ENCODE data around the gene ANK2.
"Not testable (repeated sequence)": the region's sequence is repeated elsewhere in the genome, so short reads cannot be mapped to it uniquely, and the experiment has no call there.

ANK2 gene

DNA sequence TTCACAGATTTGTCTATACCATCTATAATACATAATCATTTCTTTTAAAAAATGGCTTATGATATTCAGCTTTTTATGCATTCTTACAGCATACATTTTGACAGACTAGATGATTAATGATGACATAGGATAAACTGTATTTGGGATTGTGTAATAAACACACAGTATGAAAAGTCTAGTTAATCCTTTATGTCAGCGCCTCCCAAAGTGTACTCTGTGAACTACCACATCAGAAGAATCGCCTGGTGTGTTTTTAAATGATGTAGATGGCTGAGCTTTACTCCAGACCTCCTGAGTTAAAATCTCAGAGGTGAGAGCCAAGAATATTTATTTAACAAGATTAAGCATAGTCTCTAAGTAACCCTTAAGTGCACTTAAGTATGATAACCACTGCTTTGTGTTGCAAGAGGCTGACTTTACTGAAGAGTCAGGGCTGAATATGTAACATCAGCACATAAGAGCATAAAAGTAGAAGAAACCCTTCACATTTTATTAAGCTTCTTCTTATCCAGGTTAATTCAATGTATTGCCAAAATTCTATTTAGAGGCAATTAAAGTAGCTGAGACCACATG, 104.2 kb downstream of the ANK2 start:
- DNase-seq (ENCODE audit: low spot score) = no peak

DNA sequence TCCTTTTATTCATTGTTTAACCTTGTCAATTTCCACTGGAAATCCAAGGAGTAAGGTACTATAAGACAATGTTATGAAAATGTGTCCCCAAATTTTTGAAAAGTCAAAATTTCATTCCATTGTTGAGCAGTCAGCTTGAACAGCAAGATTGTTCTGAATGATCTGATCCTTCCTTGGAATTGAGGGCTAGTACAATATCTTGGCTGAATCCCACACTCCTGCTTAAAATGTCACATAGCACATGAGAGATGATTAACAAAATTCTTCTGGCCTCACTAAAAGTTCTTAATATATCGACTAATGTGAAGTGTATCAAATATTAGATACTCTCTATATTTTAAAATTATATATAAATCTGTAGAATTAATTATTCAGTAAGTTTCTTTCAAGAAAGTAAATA, 104.8 kb downstream of the ANK2 start:
- DNase-seq (ENCODE audit: low spot score) = no peak

DNA sequence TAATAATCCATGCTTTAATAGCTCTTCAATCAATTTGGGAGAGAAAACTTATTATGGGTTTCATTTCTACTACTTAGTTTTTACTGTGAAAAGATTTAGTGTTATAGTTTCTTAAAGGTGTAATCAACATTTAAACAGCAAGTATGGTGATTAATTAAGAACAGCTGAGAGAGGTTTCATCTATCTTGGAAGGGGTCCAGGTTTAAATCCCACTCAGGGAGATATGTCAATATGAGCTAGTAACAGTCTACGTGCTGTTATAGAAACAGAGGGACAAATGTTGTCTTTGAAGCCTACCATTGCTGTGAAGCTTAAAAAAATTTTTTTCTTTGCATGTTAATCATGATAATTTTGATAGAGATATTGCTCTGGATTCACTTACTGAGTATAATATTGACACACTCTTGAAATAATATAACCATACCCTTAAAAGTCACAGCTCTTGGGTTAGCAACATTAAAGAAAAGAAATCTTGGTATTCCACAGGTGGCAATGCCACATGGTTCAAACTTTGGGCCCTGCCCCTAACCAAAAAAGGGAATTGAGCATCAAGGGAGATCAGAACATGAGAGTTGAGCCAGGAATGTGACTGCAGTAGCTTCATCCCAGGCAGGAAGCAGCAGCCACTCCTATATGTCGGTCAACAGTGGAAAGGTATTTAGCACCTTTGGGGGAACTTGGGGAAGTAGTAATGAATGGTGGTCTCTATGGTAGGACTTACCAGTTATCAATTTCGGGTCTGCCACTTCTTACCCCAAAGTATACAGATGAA, 107.8 kb downstream of the ANK2 start:
- DNase-seq (ENCODE audit: low spot score) = no peak

DNA sequence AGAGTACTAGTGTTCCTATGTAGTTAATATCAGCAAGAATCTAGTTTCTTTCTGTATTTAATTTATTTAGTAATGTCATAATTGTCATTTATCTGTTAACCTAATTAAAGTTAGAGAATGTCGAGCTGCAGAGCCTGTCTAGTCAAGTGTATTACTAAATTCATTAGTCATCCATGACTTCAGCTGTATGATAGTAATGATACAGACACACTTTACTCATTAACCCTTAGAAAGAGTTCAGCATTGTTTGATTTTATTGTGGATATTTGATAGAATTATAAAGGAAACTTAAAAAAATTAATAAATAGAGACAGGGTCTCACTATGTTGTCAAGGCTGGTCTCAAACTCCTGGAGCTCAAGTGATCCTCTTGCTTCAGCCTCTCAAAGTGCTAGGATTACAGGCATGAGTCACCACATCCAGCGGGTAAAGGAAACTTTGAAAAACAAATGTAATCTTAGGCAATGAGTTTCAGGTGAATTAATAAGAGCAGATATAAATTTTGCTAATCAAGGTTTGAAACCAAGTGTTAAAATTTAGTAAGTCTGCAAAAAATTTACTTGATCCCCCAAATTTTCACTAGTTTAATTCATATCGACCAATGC, 110.6 kb downstream of the ANK2 start:
- no peak for DNase-seq (ENCODE audit: low spot score)

DNA sequence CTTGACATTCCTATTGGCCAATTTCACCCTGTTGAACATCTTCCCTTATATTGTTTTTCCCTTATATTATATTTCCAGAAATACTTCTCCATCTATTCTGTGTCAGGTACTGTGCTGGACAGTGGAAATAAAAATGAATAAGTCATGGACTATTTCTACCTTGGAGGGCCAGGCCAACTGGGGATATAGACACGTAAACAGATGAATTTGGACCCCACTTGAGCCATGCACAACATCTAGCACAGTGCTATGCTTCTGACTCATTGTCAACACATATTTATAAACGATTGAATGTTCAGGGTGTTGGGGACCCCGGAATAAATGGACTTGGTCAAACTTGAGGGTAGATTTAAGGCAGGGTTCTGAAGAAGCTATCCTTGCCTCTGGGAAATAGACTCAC, 111.1 kb downstream of the ANK2 start:
- DNase-seq (ENCODE audit: low spot score) = no peak

DNA sequence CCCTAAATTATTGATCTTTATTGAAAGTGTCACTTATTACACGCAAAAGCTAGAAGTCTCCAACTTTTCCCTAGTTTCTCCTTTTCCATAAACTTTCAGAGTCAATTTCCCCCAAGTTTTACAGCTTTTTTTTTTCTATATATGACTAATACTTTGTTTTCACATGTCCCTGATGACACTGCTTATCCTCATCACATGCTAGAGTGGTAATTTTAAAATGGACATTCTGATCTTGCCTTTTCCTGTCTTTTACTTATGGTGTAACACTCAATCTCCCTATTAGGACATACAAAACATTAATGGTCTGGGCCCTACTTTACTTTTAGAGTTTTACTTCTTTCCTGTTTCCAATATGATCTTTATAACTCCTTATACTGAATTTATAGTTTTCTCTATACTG, 112.6 kb downstream of the ANK2 start:
- DNase-seq (ENCODE audit: low spot score) = no peak

DNA sequence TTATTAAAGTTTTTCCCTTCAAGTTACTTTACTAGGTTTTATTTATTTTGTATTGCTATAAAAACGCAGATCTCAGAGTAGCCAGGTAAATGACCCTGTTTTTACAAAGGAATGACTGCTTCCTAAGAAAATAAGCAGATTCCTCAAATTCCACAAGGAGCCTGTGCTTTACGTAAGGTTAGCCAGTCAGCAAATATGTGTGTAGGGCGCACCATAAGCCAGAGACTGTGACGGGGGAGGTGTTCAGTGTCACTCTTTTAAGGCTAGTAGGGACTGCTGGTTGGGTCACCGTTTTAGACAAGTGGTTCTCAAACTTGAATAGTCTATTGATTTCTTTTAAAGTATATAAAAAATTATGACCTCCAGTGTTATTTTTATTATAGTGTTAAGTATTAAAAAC, 119.9 kb downstream of the ANK2 start:
- no peak for DNase-seq (ENCODE audit: low spot score)

DNA sequence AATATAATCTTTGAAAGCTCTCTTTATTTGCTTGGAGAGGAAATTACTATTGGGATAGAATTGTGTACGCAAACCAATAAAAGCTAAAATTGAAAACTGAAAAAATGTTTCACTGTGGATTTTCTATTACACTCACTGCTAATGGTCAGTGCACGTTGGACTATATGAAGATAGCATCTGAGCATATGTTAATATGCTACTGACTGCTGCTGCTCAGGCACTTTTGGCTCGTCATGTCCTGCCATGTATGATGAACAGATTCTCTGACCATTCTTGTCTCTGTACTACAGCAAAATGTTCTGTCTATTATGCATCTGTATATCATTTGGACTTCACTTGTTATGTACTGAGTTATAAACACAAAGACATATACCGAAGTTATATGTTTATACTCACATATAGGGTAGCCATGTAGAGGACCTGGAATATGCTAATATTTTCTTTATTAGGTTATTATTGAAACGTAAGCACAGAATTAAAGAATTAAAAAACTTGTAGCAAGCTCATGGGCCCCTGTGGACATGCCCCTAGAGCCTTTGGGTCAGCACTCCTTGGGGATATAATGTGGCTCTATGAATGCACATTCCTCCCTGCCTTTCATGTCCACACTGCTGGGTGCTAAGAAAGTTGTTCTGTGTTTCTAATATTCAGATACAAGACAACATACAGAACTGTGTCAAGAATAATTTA, 120.8 kb downstream of the ANK2 start:
- DNase-seq (ENCODE audit: low spot score) = no peak

DNA sequence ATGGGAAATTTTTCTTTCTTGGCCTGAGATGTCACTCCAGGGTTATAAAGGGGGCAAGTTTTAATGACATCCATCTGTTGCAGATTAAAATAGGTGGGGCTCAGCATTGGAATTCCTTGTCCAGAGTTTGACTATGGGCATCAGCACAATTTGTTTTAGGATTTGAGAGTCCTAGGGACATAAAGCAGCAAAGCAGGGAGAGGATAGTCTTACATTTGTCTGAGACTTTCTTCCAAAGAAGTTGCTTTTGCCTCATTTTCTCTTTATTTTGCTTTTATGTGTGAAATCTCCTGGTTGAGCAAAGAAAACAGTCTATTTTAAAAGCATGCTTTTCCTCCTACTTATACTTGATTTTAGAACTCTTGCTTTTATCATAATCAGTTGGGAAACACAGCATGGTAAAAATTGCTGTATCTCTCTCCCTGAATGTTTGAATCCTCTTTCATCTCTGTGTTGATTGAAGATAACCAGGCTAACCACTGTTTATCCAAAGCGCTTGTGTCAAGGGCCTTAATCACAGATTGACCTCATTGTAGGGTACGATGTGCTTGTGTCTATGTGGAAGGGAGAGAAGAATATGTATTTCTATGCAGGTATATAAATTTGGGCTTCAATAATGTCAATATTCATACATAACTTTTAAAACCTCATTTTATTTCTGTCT, 121.5 kb downstream of the ANK2 start:
- DNase-seq (ENCODE audit: low spot score) = no peak

DNA sequence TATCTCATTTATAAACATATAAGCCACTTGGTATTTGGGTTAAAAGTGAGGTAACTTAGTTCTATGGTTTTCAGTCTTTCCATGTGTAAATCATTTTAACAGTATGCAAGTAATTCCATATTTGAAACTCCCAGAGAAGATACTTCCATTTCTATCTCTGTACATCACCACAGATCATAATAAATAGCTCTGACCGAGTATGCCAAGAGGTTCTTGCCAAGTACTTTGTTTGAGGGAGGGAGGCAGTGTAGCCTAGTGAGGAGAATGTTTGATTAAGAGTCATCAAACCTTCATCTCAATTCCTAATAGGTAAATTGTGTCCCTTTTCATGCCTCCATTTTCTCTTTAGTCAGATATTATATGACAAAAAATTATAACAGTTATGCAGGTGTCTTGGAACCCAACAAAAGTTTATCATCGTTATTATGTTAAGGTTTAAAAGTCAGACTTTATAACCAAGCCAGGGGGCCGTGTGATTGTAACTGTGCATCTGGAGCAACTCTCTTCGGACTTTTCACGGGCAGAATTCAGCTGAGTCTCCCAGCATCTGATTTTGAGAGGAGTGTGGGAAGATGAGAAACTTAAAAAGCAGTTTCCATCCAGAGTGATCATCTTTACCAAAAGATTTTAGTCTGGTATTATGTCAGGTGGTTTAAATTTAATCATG, 123.8 kb downstream of the ANK2 start:
- no peak for DNase-seq (ENCODE audit: low spot score)

DNA sequence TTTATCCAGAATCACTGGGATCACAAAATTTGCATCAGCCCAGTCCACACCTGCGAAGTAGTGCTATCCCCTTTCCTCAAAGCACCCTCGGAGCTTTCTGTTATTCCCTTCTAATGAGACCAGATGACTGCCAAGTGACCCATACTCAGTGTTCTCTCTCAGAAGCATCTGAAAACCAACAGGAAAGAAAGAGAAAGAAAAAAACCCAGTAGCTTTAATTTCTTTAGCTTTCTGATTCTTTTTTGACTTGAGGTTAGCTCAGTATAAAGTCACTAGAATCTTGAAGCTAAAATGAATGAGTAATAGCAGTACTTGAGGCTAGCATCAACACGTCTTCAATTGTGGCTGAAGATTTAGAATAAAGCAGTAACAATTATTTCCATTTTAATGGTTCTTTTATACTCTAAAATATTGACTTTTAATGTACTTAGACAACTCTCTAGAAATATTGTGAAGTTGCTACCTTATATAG, 124.4 kb downstream of the ANK2 start:
- no peak for DNase-seq (ENCODE audit: low spot score)

DNA sequence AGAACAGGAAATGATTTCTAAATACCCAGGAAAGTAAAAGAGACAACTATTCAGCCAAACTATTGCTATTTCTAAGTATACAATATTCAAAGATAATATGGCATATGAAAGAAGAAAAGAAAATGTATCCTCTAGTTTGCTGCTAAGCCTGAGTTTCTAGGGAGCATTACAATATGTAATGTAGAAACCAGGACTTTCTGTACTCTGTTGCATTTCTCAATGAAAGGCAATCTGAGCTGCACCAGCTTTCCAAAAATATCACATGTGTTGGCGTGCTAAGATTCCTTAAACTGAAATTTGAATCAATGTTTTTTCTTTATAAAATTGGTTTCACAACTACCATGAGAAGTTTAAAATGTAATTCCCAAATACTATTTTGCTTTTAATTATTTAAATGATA, 129.6 kb downstream of the ANK2 start:
- no peak for DNase-seq (ENCODE audit: low spot score)

DNA sequence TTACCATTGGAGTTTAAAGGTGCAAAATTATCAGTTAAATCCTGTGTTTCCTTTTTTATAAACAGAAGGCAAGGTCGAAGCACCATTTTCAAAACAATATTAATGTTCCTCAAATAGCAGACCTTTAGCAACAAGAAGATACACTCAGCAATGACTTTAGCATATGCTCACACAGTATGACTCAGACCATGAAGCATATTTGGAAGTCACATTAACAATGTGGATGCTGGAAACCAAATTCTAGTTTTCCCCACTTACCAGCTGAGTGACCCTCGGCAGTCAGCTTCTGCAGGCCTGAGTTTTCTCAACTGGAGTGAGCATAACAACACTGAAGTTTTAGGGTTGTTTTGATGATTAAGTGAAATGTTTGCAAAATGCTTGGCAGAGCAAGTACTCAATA, 130.5 kb downstream of the ANK2 start:
- DNase-seq (ENCODE audit: low spot score) = no peak

DNA sequence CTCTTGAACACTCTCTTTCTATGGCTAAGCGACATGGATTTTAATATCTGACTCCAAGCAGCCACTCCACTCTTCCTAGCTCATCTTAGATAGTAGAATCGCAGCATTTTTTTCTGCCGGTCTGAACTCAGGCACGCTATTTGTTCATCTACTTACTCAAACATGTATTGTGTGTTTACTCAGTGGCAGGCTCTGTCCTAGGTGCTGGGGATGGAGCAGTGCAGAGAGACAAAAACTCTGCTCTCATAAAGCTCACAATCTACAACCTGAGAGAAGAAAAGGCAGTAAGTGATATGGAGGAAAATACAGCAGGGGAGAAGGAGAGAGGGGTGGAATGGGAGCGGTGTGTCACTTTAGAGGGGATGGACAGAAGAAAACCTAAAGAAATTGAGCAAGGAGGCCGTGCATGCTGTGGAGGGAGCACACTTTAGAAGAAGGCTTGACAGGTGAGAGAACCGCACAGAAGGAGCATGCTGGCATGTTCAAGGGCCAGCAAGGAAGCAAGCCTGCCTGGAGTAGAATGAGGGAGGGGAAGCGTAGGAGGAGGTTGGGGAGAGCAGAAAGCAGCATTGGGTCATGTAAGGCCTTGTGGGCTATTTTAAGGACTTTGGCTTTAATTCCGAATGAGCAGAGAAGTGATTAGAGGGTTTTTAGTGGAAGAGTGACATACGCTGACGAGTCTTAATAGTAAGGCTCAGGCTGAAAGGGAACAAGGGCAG, 132.0 kb downstream of the ANK2 start:
- no peak for DNase-seq (ENCODE audit: low spot score)

DNA sequence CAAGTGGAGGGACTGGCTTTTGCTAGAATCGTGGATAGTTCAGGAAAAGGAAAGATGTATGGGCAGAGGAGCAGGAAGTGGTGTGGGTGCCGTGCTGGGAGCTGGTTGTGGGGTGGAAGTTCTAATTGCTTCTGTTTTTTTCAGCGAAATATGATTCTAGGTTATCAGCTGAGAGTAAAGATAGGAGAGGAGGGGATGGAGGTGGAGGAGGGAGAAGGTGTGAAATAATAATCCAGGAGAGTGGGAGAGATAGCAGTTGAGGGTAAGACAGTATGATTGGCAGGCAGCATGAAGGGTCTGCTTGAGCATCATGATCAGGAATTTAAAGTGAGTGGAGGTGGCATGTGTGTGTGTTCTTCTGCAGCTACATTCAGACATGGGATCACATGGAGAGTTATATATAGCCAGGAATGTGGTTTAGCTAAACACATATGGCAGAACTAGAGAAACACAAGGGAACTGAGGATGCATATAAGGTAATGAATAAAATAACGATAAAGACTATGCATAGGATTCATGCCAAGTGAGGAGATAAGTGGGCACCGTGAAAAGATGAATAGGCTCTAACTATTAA, 133.7 kb downstream of the ANK2 start:
- DNase-seq (ENCODE audit: low spot score) = no peak

DNA sequence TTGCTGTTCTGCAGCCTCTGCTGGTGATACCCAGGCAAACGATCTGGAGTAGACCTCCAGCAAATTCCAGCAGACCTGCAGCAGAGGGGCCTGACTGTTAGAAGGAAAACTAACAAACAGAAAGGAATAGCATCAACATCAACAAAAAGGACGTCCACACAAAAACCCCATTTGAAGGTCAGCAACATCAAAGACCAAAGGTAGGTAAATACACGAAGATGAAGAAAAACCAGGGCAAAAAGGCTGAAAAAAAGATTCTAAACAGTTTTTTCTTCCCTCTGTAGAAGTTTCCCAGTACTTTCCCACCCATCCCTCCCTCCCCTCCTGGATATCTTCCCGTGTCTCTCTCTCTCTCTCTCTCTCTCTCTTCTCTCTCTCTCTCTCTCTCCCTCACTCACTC, 136.8 kb downstream of the ANK2 start:
- DNase-seq (ENCODE audit: low spot score) = not testable (repeated sequence)

DNA sequence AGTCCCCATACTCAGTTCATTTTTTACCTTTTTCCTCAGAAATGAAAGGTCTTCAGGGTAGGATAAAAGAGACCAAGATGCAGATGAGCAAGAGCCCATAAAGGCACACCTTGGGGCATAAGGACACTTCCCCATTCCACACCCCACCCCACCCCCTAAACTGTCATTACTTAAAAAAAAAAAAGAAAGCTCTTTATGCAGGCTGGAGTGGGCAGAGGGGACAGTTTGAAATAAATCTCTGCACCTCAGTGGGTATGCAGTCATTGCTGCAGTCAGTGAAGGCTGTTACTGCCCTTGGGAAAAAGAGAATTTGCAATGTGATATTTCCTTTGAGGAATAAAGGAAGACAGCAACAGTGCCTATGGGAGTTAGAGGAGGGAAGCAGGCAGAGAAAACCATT, 137.5 kb downstream of the ANK2 start:
- DNase-seq (ENCODE audit: low spot score) = no peak

DNA sequence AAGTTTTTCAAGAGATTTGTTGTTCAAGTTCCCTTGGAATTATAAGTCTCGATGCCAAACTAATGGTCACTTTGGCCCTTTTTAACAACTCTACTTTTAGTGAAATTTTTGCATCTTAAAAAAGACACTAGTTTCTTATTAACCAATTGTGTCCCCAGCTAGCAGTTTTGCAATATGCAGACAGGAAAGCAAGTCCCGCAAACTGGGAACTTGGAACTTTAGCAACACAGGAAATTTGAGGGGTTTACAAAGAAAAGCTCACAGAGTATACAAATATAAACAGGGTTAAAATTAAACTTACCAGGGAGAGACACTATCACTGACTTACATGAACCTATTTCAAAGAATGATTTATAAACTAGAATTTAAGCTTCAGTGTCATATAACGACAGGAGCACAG, 137.9 kb downstream of the ANK2 start:
- no peak for DNase-seq (ENCODE audit: low spot score)

DNA sequence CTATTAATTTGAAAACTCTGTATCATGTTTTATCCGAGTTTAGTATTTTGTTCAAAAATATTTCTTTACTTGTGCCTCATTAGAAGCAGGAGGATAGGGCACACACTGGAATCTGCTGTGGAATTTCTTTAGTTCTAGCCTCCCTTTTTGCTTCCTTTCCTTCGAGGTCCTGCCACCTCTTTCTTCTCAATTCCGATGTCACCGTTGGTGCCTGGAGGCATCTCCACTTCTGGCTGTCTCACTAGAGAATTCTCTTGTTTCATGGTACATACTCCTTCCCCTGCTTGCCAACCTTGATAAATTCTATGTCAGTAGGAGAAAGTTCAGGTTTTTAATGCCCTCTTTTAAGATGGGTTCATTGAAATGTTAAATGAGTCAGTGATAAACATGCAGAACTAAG, 140.1 kb downstream of the ANK2 start:
- no peak for DNase-seq (ENCODE audit: low spot score)

DNA sequence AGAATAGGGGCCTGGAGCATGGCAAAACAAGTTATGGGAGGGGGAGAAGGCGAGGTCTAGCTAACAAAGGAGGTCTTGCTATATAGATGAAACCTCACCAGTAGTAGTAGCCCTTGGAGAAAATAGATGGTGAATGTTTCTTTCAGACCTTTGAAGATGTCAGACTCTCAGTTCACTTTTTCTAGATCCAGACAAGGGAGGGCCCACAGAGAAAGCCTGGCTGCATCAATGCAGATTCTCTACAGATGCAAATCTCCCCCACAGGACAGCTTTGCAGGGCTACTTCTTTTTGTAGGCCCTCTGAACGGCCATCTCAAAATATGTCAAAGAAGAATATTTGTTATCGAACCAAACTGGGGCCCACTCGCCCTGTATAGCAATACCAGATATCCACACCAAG, 159.7 kb downstream of the ANK2 start:
- DNase-seq (ENCODE audit: low spot score) = no peak

Data from hematopoietic multipotent progenitor cell treated with erythropoietin and hydrocortisone succinate and interleukin-3 and kit ligand, for 17 days (in vitro differentiated cells).